ENCODE measurements around the gene TTC23. TPM values are rescaled to one million over a fixed set of nuclear protein-coding genes. Genes with fewer than 3 reads are reported as not detected.

TTC23 gene
- polyA plus RNA-seq, 1 donor (not counting 4 experiments of a cell fraction or from before 2014, with no cell fraction given) = 6.7 TPM

DNA sequence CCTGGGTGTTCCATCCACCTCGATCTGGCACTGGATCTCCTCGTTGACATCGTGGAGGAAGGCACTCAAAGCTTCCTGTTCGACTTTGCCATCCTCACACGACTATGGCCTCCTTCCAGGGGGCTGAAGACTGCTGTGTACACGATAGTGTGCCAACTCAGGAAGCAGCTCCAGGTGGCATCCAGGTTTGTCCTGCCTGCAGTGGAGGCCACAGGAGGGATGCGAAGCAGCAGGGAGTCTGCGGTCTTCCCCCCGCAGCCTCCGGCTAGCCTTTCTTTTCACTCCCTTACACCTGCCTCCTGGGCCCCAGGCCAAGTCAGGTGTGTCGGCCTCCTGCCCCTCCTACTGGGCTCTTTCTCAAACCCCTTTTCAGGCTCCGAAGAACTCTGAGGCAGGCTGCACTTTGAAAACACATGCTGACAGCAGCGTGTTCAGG is 112.3 kb downstream of the TTC23 start:
- Histone ChIP-seq H3K9me3 (ENCODE audit: control insufficient read depth, low read depth, low read length) (no peaks in the 10 kb centered on the region), H3K4me1 (ENCODE audit: control insufficient read depth, extremely low read depth, insufficient read depth, low read length) (no peaks in the 10 kb centered on the region), H4K20me1 (ENCODE audit: control insufficient read depth, extremely low read depth, insufficient read depth, low read length) (no peaks in the 10 kb centered on the region), H3K27me3 (ENCODE audit: control insufficient read depth, extremely low read depth, insufficient read depth, low read length) (no peaks in the 10 kb centered on the region), H2AFZ (ENCODE audit: control insufficient read depth, low read length) (no peak overlapping the region), H3K4me3 (ENCODE audit: control insufficient read depth in 2 of 3, extremely low read depth in 1 of 3, insufficient read depth in 2 of 3, low read depth in 1 of 3, low read length in 3 of 3) (no peak overlapping the region), H3K27ac (ENCODE audit: control insufficient read depth, insufficient read depth, low read length) (no peak overlapping the region), H3K9ac (ENCODE audit: control insufficient read depth, extremely low read depth, insufficient read depth, low read length) (no peak overlapping the region), H3K36me3 (ENCODE audit: control insufficient read depth in 2 of 2, extremely low read depth in 1 of 2, insufficient read depth in 2 of 2, low read length in 2 of 2) (peaks cover 0 to 10% of the 10 kb centered on the region in 2 experiments), H3K9me1 (ENCODE audit: control insufficient read depth, extremely low read depth, insufficient read depth, low read length) (no peaks in the 10 kb centered on the region), H3K79me2 (ENCODE audit: control insufficient read depth, insufficient read depth, low read length) (no peaks in the 10 kb centered on the region), H3K4me2 (ENCODE audit: control insufficient read depth, extremely low read depth, insufficient read depth, low read depth, low read length) (no peak overlapping the region)
- no peak for DNase-seq (ENCODE audit: low read depth, low spot score)
- TF ChIP-seq, protein P1, sequence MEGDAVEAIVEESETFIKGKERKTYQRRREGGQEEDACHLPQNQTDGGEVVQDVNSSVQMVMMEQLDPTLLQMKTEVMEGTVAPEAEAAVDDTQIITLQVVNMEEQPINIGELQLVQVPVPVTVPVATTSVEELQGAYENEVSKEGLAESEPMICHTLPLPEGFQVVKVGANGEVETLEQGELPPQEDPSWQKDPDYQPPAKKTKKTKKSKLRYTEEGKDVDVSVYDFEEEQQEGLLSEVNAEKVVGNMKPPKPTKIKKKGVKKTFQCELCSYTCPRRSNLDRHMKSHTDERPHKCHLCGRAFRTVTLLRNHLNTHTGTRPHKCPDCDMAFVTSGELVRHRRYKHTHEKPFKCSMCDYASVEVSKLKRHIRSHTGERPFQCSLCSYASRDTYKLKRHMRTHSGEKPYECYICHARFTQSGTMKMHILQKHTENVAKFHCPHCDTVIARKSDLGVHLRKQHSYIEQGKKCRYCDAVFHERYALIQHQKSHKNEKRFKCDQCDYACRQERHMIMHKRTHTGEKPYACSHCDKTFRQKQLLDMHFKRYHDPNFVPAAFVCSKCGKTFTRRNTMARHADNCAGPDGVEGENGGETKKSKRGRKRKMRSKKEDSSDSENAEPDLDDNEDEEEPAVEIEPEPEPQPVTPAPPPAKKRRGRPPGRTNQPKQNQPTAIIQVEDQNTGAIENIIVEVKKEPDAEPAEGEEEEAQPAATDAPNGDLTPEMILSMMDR (optimal IDR thresholded peaks at IDR 0.05 in 1 of 3, IDR thresholded peaks at IDR 0.05 in 1 of 3, conservative IDR thresholded peaks at IDR 0.05 in 1 of 3; ENCODE audit: extremely low read depth in 1 of 3, insufficient read depth in 2 of 3, low read length in 3 of 3) = no peak
- TF ChIP-seq EZH2 (IDR thresholded peaks at IDR 0.05; ENCODE audit: low read length) = no peak
- no peak for FAIRE-seq
- dilution Hi-C loops (cut with MboI; ENCODE audit: extremely low pct_ligation_motif_present, low sequenced_read_pairs) = no loop called here

DNA sequence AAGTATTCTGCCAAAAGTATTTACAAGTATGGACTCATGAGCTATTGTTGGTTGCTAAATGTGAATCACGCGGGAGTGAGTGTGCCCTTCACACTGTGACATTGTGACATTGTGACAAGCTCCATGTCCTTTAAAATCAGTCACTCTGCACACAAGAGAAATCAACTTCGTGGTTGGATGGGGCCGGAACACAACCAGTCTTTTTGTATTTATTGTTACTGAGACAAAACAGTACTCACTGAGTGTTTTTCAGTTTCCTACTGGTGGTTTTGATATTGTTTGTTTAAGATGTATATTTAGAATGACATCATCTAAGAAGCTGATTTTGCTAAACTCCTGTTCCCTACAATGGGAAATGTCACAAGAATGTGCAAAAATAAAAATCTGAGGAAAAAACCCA is 114.2 kb downstream of the TTC23 start:
- Histone ChIP-seq H3K4me2 (ENCODE audit: control insufficient read depth, extremely low read depth, insufficient read depth, low read depth, low read length) (no peak overlapping the region), H3K4me1 (ENCODE audit: control insufficient read depth, extremely low read depth, insufficient read depth, low read length) (no peaks in the 10 kb centered on the region), H3K27ac (ENCODE audit: control insufficient read depth, insufficient read depth, low read length) (no peak overlapping the region), H3K27me3 (ENCODE audit: control insufficient read depth, extremely low read depth, insufficient read depth, low read length) (no peaks in the 10 kb centered on the region), H3K9me1 (ENCODE audit: control insufficient read depth, extremely low read depth, insufficient read depth, low read length) (no peaks in the 10 kb centered on the region), H3K4me3 (ENCODE audit: control insufficient read depth in 2 of 3, extremely low read depth in 1 of 3, insufficient read depth in 2 of 3, low read depth in 1 of 3, low read length in 3 of 3) (no peak overlapping the region), H3K79me2 (ENCODE audit: control insufficient read depth, insufficient read depth, low read length) (no peaks in the 10 kb centered on the region), H3K9me3 (ENCODE audit: control insufficient read depth, low read depth, low read length) (no peaks in the 10 kb centered on the region), H3K36me3 (ENCODE audit: control insufficient read depth in 2 of 2, extremely low read depth in 1 of 2, insufficient read depth in 2 of 2, low read length in 2 of 2) (peaks cover 0 to 10% of the 10 kb centered on the region in 2 experiments), H2AFZ (ENCODE audit: control insufficient read depth, low read length) (no peak overlapping the region), H4K20me1 (ENCODE audit: control insufficient read depth, extremely low read depth, insufficient read depth, low read length) (no peaks in the 10 kb centered on the region), H3K9ac (ENCODE audit: control insufficient read depth, extremely low read depth, insufficient read depth, low read length) (no peak overlapping the region)
- no peak for FAIRE-seq
- no peak for TF ChIP-seq EZH2 (IDR thresholded peaks at IDR 0.05; ENCODE audit: low read length)
- TF ChIP-seq, protein P1 (optimal IDR thresholded peaks at IDR 0.05 in 1 of 3, IDR thresholded peaks at IDR 0.05 in 1 of 3, conservative IDR thresholded peaks at IDR 0.05 in 1 of 3; ENCODE audit: extremely low read depth in 1 of 3, insufficient read depth in 2 of 3, low read length in 3 of 3) = no peak
- no peak for DNase-seq (ENCODE audit: low read depth, low spot score)
- dilution Hi-C loops (cut with MboI; ENCODE audit: extremely low pct_ligation_motif_present, low sequenced_read_pairs) = no loop called here
